Erythroblast (primary cell): ENCODE data around the gene ZNF331.

ENCODE experiments used
- GATA1 ChIP-seq: IDR thresholded peaks from 2 replicates; pipeline ENCODE4 v1.6.1; 2011; ENCODE audit warnings: low read depth, mild to moderate bottlenecking, control low read depth, low read length, moderate library complexity
- POLR2A ChIP-seq: IDR thresholded peaks from 2 replicates; pipeline ENCODE4 v1.6.1; 2011; ENCODE audit warnings: mild to moderate bottlenecking, low read length

DNA sequence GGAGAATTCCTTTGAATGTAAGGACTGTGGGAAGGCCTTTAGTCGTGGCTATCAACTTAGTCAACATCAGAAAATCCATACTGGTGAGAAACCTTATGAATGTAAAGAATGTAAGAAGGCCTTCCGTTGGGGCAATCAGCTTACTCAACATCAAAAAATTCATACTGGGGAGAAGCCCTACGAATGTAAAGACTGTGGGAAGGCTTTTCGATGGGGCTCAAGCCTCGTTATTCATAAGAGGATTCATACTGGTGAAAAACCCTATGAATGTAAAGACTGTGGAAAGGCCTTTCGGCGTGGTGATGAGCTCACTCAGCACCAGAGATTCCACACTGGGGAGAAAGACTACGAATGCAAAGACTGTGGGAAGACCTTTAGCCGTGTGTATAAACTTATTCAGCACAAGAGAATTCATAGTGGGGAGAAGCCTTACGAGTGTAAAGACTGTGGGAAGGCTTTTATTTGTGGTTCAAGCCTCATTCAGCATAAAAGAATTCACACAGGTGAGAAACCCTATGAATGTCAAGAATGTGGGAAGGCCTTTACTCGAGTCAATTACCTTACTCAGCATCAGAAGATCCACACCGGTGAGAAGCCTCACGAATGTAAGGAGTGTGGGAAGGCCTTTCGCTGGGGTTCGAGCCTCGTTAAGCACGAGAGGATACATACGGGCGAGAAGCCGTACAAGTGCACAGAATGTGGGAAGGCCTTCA is 39.2 kb downstream of the ZNF331 start:
- no peak for TF ChIP-seq POLR2A
- TF ChIP-seq GATA1: no peak
